ENCODE results near the gene ADPRHL1.

- TF ChIP-seq, protein P1, sequence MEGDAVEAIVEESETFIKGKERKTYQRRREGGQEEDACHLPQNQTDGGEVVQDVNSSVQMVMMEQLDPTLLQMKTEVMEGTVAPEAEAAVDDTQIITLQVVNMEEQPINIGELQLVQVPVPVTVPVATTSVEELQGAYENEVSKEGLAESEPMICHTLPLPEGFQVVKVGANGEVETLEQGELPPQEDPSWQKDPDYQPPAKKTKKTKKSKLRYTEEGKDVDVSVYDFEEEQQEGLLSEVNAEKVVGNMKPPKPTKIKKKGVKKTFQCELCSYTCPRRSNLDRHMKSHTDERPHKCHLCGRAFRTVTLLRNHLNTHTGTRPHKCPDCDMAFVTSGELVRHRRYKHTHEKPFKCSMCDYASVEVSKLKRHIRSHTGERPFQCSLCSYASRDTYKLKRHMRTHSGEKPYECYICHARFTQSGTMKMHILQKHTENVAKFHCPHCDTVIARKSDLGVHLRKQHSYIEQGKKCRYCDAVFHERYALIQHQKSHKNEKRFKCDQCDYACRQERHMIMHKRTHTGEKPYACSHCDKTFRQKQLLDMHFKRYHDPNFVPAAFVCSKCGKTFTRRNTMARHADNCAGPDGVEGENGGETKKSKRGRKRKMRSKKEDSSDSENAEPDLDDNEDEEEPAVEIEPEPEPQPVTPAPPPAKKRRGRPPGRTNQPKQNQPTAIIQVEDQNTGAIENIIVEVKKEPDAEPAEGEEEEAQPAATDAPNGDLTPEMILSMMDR (IDR thresholded peaks at IDR 0.05), result no peak
- no peak for TF ChIP-seq ZFX (IDR thresholded peaks at IDR 0.05; ENCODE audit: borderline replicate concordance)
Observed at GRCh38 chr13:113411216-113412023, 41.9 kb downstream of the ADPRHL1 start.

All from 22Rv1 (cell line).